Urinary bladder (tissue), 2 donors: ENCODE measurements around the gene NARS2. TPM values are rescaled to one million over a fixed set of nuclear protein-coding genes. Genes with fewer than 3 reads are reported as not detected.

Experiments used
- polyA plus RNA-seq: library from polyadenylated mRNA; stranded (reverse); fragments of 200-250 nt; gene quantifications from one replicate; pipeline ENCODE4 v1.2.3, GENCODE V29; 2013
- small RNA-seq: library from RNA; depleted of rRNA; stranded (forward); fragments of <200 nt; gene quantifications from one replicate; pipeline ENCODE3, GENCODE V24; 2014
- total RNA-seq: library from RNA; depleted of rRNA; stranded (reverse); fragments of >200 nt; gene quantifications from one replicate; pipeline ENCODE4 v1.2.3, GENCODE V29; 2014
- donor health status: healthy.

The NARS2 gene
- total and polyA plus RNA-seq, 2 donors: 10.7 to 17.6 TPM

Small RNA genes within 50 kb of the gene (small RNA-seq; reads per million reads assigned to genes)
- not detected for gene RNU6-311P

Other genes with a start within 250 kb of the NARS2 start
- 16.8 TPM for gene GAB2, start 157.0 kb downstream of the NARS2 start, total RNA-seq
- 13.2 TPM for gene GAB2, start 157.0 kb downstream of the NARS2 start, polyA plus RNA-seq